Epithelial cell of proximal tubule (primary cell): ENCODE results near the gene WBP2NL. TPM values are rescaled to one million over a fixed set of nuclear protein-coding genes. Genes with fewer than 3 reads are reported as not detected.
"Not testable (repeated sequence)": the region's sequence is repeated elsewhere in the genome, so short reads cannot be mapped to it uniquely, and the experiment has no call there.

Experiments
- DNase-seq: peaks from one replicate; pipeline ENCODE4 v3.0.0-alpha.2; 2011; ENCODE audit warnings: low read depth
- H3K4me3 ChIP-seq: 2 replicates; pipeline ENCODE4 v1.5.1; 2011; ENCODE audit warnings: low read depth, mild to moderate bottlenecking, low read length
- CTCF ChIP-seq: conservative IDR thresholded peaks from 2 replicates; pipeline ENCODE4 v1.5.1; 2012; ENCODE audit warnings: low read depth, mild to moderate bottlenecking, low read length
- total RNA-seq: library from RNA; depleted of rRNA; stranded (reverse); fragments of >200 nt; gene quantifications from 2 replicates; pipeline ENCODE4 v1.2.3, GENCODE V29; 2015

Gene WBP2NL
- total RNA-seq = 0.17 TPM in 1 of 2 replicates, not detected in the other

GRCh38 chr22:41998361-41999261 lies at the start of gene WBP2NL:
TSS of gene WBP2NL (plus strand) at chr22:41998788. CDS start at chr22:41998819, 31 bp downstream.
- peak within 1 kb of the TSS; percentile 64 for H3K4me3 ChIP-seq
- peak; percentile 10 for DNase-seq
- TF ChIP-seq CTCF = no peak

GRCh38 chr22:41948928-41949296 lies 49.7 kb upstream of the WBP2NL start:
- not testable (repeated sequence) for DNase-seq, H3K4me3 ChIP-seq

- no peak overlapping the region for H3K4me3 ChIP-seq
- no peak for TF ChIP-seq CTCF
- DNase-seq = no peak
Observed at GRCh38 chr22:41949297-41949965, 49.2 kb upstream of the WBP2NL start.

GRCh38 chr22:41951898-41952474 lies 46.6 kb upstream of the WBP2NL start, which contains the start of gene SMIM45:
TSS of gene SMIM45 (plus strand) at chr22:41952150.
- no peak for DNase-seq
- no peak within 1 kb of the TSS for H3K4me3 ChIP-seq
- TF ChIP-seq CTCF = no peak

- H3K4me3 ChIP-seq = no peak overlapping the region
- TF ChIP-seq CTCF = no peak
- no peak for DNase-seq
Observed at GRCh38 chr22:41952713-41953112, 45.9 kb upstream of the WBP2NL start.

- H3K4me3 ChIP-seq = peak overlapping the region; percentile 20
- DNase-seq = no peak
- TF ChIP-seq CTCF = no peak
Observed at GRCh38 chr22:41957941-41958556, 40.5 kb upstream of the WBP2NL start.
